ENCODE data around the gene SRR.

SRR gene

DNA sequence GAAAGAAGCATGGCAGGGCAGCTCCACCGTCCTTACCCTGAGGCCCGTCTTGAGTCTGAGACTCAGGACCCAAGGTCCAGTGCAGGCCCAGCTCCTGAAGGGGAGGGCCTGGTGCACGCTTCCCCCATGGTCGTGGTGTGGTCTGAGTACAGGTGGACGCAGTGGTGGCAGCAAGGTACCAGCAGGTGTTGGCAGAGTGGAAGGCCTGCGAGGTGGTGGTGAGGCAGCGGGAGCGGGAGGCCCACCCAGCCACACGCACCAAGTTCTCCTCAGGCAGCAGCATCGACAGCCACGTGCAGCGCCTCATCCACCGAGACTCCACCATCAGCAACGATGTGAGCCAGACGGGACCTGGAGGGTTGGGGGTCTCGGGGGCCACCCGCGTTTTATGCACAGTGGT lies 69.4 kb downstream of the SRR start:
- DNase-seq: no peak
